ENCODE results near the gene CDX1.

- TF ChIP-seq POLR2A (IDR thresholded peaks at IDR 0.05; ENCODE audit: control extremely low read depth in 1 of 2, low read depth in 2 of 2, low read length in 2 of 2) (no peak), CHD1 (IDR thresholded peaks at IDR 0.05; ENCODE audit: low read depth, low read length) (no peak), CTCF (IDR thresholded peaks at IDR 0.05; ENCODE audit: control extremely low read depth in 1 of 3, insufficient read depth in 1 of 3, low read depth in 1 of 3, low read length in 3 of 3) (no peak), NRF1 (IDR thresholded peaks at IDR 0.05; ENCODE audit: low read depth, low read length) (no peak), SP4 (IDR thresholded peaks at IDR 0.05; ENCODE audit: low read length) (no peak), SIN3A (conservative IDR thresholded peaks at IDR 0.05 in 1 of 2, IDR thresholded peaks at IDR 0.05 in 1 of 2; ENCODE audit: low read depth in 1 of 2, low read length in 2 of 2) (no peak), EZH2 (IDR thresholded peaks at IDR 0.05; ENCODE audit: low read depth, low read length, severe bottlenecking) (no peak), EP300 (IDR thresholded peaks at IDR 0.05; ENCODE audit: borderline replicate concordance in 1 of 2, low read depth in 2 of 2, low read length in 2 of 2) (no peak), MAFK (IDR thresholded peaks at IDR 0.05; ENCODE audit: low read depth, low read length) (no peak), SP1 (IDR thresholded peaks at IDR 0.05; ENCODE audit: low read depth, low read length) (no peak), EGR1 (IDR thresholded peaks at IDR 0.05; ENCODE audit: borderline replicate concordance, low read depth, low read length) (no peak), CBX8 (IDR thresholded peaks at IDR 0.05; ENCODE audit: borderline replicate concordance, low read depth, low read length) (no peak), POLR2AphosphoS5 (IDR thresholded peaks at IDR 0.05; ENCODE audit: low read depth, low read length) (no peak), GTF2F1 (IDR thresholded peaks at IDR 0.05; ENCODE audit: borderline replicate concordance, low read depth, low read length) (no peak)
Measured at GRCh38 chr5:150186897-150187296, 20.3 kb downstream of the CDX1 start.

All from H1 (cell line).